GM12878 (cell line): Measurements from ENCODE around the gene PLAC8. TPM values are rescaled to one million over a fixed set of nuclear protein-coding genes. Genes with fewer than 3 reads are reported as not detected.

Experiments used
- ATAC-seq: fragments of 200-7000 bp; cut with Tn5 transposase; 3 replicates; pipeline ENCODE4 v1.9.1; 2020; ENCODE audit warnings: mild to moderate bottlenecking, moderate library complexity
- BruUV-seq: library from RNA; stranded (reverse); fragments of 400-500 nt; replicated peaks from 2 replicates; lab custom pipeline; 2021; lab: Mats Ljungman, UMichigan
- CTCF ChIA-PET: fragments of 300-600 bp; sonication (Branson Sonifier 250); formaldehyde crosslinking; extraction: SDS; loops from one replicate; lab custom pipeline; 2021; ENCODE audit warnings: inconsistent platforms; lab: Yijun Ruan, JAX
- POLR2A ChIA-PET: fragments of 350-600 bp; formaldehyde crosslinking; extraction: SDS; loops from one replicate; lab custom pipeline; 2021; ENCODE audit warnings: inconsistent platforms; lab: Charles Lee
- RAD21 ChIA-PET: fragments of 300-600 bp; sonication (Branson Sonifier 250); formaldehyde crosslinking; loops from one replicate; lab custom pipeline; 2023; ENCODE audit warnings: antibody characterized with exemption; ENCODE audit not compliant: unreplicated experiment; lab: Charles Lee
- SMC1A ChIA-PET: fragments of 300-600 bp; sonication (Branson Sonifier 250); formaldehyde crosslinking; loops from one replicate; lab custom pipeline; 2023; ENCODE audit not compliant: unreplicated experiment, uncharacterized antibody; lab: Charles Lee
- DNase-seq: peaks from one replicate; pipeline ENCODE4 v3.0.0-alpha.2; 2011; ENCODE audit warnings: low read depth, low spot score
- FAIRE-seq: peaks from 3 replicates; lab custom pipeline; 2011; peaks lifted over from hg19 to GRCh38; lab: Jason Lieb, UNC
- H2AFZ ChIP-seq: 2 replicates; pipeline ENCODE4 v1.6.0; 2011; ENCODE audit warnings: low read depth, low read length, control low read depth; ENCODE audit not compliant: control insufficient read depth
- H3K27ac ChIP-seq: 2 replicates; pipeline ENCODE4 v1.5.1; 2011; ENCODE audit warnings: control low read depth; ENCODE audit not compliant: control insufficient read depth, insufficient read depth
- H3K27me3 ChIP-seq, 2 experiments: replicated peaks in 1 of 2; 2 replicates each; pipeline versions ENCODE4 v1.6.0 to v1.6.1; 2011; ENCODE audit warnings: low read length in 1 of 2; ENCODE audit not compliant: control insufficient read depth in 2 of 2, insufficient read depth in 2 of 2
- H3K36me3 ChIP-seq, 2 experiments: 2 replicates each; pipeline ENCODE4 v1.5.1; 2011; ENCODE audit warnings: low read length in 1 of 2; ENCODE audit not compliant: control insufficient read depth in 2 of 2, insufficient read depth in 2 of 2
- H3K4me1 ChIP-seq: 2 replicates; pipeline ENCODE4 v1.6.1; 2011; ENCODE audit warnings: mild to moderate bottlenecking, low read length, moderate library complexity, mixed read lengths; ENCODE audit not compliant: control insufficient read depth, insufficient read depth
- H3K4me2 ChIP-seq: 2 replicates; pipeline ENCODE4 v1.6.0; 2011; ENCODE audit warnings: control low read depth; ENCODE audit not compliant: control insufficient read depth, insufficient read depth
- H3K4me3 ChIP-seq: fragments of 200-600 bp; sonication (generic); 2 replicates; pipeline ENCODE4 v1.5.1; 2016
- H3K79me2 ChIP-seq: 2 replicates; pipeline ENCODE4 v1.6.0; 2011; ENCODE audit warnings: low read length; ENCODE audit not compliant: control insufficient read depth, insufficient read depth
- H3K9ac ChIP-seq: 2 replicates; pipeline ENCODE4 v1.8.0; 2011; ENCODE audit warnings: low read length, control low read depth, mixed read lengths; ENCODE audit not compliant: control insufficient read depth, insufficient read depth
- H3K9me3 ChIP-seq: replicated peaks from 3 replicates; pipeline ENCODE4 v1.5.1; 2011; ENCODE audit warnings: mild to moderate bottlenecking, low read length; ENCODE audit not compliant: control insufficient read depth, insufficient read depth
- H4K20me1 ChIP-seq: 2 replicates; pipeline ENCODE4 v1.6.0; 2011; ENCODE audit not compliant: control insufficient read depth, insufficient read depth
- CEBPZ ChIP-seq: fragments of 150-350 bp; IDR thresholded peaks from 2 replicates; pipeline ENCODE4 v1.6.1; 2016; ENCODE audit warnings: low read depth, low read length
- GABPA ChIP-seq: IDR thresholded peaks from 2 replicates; pipeline ENCODE4 v1.6.1; 2014; ENCODE audit warnings: antibody characterized with exemption, low read depth, mild to moderate bottlenecking, inconsistent platforms
- IKZF2 ChIP-seq, 2 experiments: fragments of 450-650 bp; IDR thresholded peaks; 2 replicates each; pipeline ENCODE4 v1.6.1; 2017; ENCODE audit warnings: mild to moderate bottlenecking in 2 of 2, moderate library complexity in 2 of 2
- IRF5 ChIP-seq: fragments of 450-650 bp; IDR thresholded peaks from 2 replicates; pipeline ENCODE4 v1.6.1; 2017; ENCODE audit warnings: borderline replicate concordance
- RBBP5 ChIP-seq: fragments of 200-600 bp; sonication (generic); conservative IDR thresholded peaks from 2 replicates; pipeline ENCODE4 v1.6.1; 2016
- TBL1XR1 ChIP-seq: IDR thresholded peaks from 2 replicates; pipeline ENCODE4 v1.6.1; 2012; ENCODE audit warnings: low read depth, low read length, improper control_type of control experiment
- ZNF24 ChIP-seq: fragments of 450-650 bp; IDR thresholded peaks from 2 replicates; pipeline ENCODE4 v1.6.1; 2017; ENCODE audit warnings: antibody characterized with exemption, mild to moderate bottlenecking
- ZNF622 ChIP-seq: fragments of 450-650 bp; IDR thresholded peaks from 2 replicates; pipeline ENCODE4 v1.6.1; 2017; ENCODE audit warnings: mild to moderate bottlenecking, inconsistent platforms
- WGBS: methylation state at CpG from one replicate; pipeline ENCODE4 v1.1.6; 2016; ENCODE audit warnings: low lambda C conversion rate; ENCODE audit not compliant: insufficient replicate concordance, insufficient coverage; ENCODE audit errors: missing lambda C conversion rate; 5-methylcytosine and 5-hydroxymethylcytosine counted together
- in situ Hi-C: fragments of 300-500 bp; cut with MboI; formaldehyde crosslinking; loops from 9 replicates; pipeline ENCODE4 v1.14.3; 2018; ENCODE audit warnings: mixed read lengths
- intact Hi-C: fragments of 100-400 bp; cut with micrococcal nuclease; formaldehyde crosslinking; loops from one replicate; pipeline ENCODE4 v1.14.2; 2022; ENCODE audit not compliant: unreplicated experiment
- polyA plus RNA-seq, 11 experiments: library from polyadenylated mRNA; depleted of rRNA in 4 of 11; unstranded in 6 of 11; stranded (reverse) in 5 of 11; fragments of >200 nt; fragmentation: Nextera tagmentation in 4 of 11; fragmentation: Illumina TruSeq in 1 of 11; extraction: Ambion mirVana in 4 of 11; extraction: Trizol in 1 of 11; gene quantifications; 1 replicate in 1 of 11; 2 replicates in 10 of 11; pipeline versions ENCODE4 v1.2.1 to v1.2.3, GENCODE V29; 2011 to 2016; ENCODE audit warnings: inconsistent platforms in 2 of 11, missing spikeins in 2 of 11, low read depth in 1 of 11
- total RNA-seq, 4 experiments: library from RNA; depleted of rRNA in 3 of 4; stranded (reverse); fragments of >200 nt in 3 of 4; fragmentation: Illumina TruSeq in 1 of 4; extraction: Trizol in 1 of 4; gene quantifications; 2 replicates each; pipeline versions ENCODE4 v1.2.1 to v1.2.3, GENCODE V29; 2013 to 2021
- TF ChIP-seq, protein P1 (sequence below): fragments of 450-650 bp; IDR thresholded peaks from 2 replicates; pipeline ENCODE4 v1.6.1; 2017; ENCODE audit warnings: low read depth, mild to moderate bottlenecking, moderate library complexity

Gene PLAC8
- total and polyA plus RNA-seq, 10 of the 15 experiments (the other 5 are each of a cell fraction or from before 2014, with no cell fraction given) = 214 to 841 (median 348) TPM

- POLR2A ChIA-PET = interaction anchor here (0.6 to 0.7 kb wide), 2 partner anchors 101 to 148 kb away, joined by 3 to 4 read pairs; no protein-coding TSS in a partner anchor
- peaks cover 45% of the 10 kb centered on the region for H3K79me2 ChIP-seq
- peaks cover 6% of the 10 kb centered on the region for H3K4me1 ChIP-seq
- RAD21 ChIA-PET = interaction anchor here (0.7 to 1.0 kb wide), 2 partner anchors 9 to 242 kb away, joined by 3 read pairs; no protein-coding TSS in a partner anchor
- H3K4me2 ChIP-seq = no peak overlapping the region
- in situ Hi-C loops = no loop called here
- H2AFZ ChIP-seq = no peak overlapping the region
- no peaks in the 10 kb centered on the region for H3K27me3 ChIP-seq
- H3K27ac ChIP-seq = no peak overlapping the region
- H3K9ac ChIP-seq = no peak overlapping the region
- no peak for FAIRE-seq
- H3K4me3 ChIP-seq = no peak overlapping the region
- no peak for ATAC-seq
- BruUV-seq = no TSS peak
- DNase-seq = no peak
- no peaks in the 10 kb centered on the region; the same call in 2 of the 3 replicates for H3K9me3 ChIP-seq
- WGBS = 98% methylated on average over 3 of the region's 3 CpGs
- intact Hi-C loops = no loop called here
- CTCF ChIA-PET = interaction anchor here (0.7 to 4.3 kb wide), 3 partner anchors 240 to 367 kb away, joined by 3 to 20 read pairs (median 5); no protein-coding TSS in a partner anchor
- SMC1A ChIA-PET = interaction anchor here (0.6 to 4.3 kb wide), 6 partner anchors 11 to 513 kb away, joined by 3 to 18 read pairs (median 3); partner anchors contain the start of gene COQ2
- H4K20me1 ChIP-seq = no peaks in the 10 kb centered on the region
- no peak for TF ChIP-seq TBL1XR1
- no peak for TF ChIP-seq ZNF622
- TF ChIP-seq IKZF2 (IDR thresholded peaks at IDR 0.05) = no peak
- TF ChIP-seq RBBP5 = no peak
- TF ChIP-seq CEBPZ = no peak
- TF ChIP-seq, protein P1, sequence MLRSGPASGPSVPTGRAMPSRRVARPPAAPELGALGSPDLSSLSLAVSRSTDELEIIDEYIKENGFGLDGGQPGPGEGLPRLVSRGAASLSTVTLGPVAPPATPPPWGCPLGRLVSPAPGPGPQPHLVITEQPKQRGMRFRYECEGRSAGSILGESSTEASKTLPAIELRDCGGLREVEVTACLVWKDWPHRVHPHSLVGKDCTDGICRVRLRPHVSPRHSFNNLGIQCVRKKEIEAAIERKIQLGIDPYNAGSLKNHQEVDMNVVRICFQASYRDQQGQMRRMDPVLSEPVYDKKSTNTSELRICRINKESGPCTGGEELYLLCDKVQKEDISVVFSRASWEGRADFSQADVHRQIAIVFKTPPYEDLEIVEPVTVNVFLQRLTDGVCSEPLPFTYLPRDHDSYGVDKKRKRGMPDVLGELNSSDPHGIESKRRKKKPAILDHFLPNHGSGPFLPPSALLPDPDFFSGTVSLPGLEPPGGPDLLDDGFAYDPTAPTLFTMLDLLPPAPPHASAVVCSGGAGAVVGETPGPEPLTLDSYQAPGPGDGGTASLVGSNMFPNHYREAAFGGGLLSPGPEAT = no peak
- no peak for TF ChIP-seq GABPA
- no peak for TF ChIP-seq IRF5
- TF ChIP-seq ZNF24 = no peak
- H3K36me3 ChIP-seq = no peaks in the 10 kb centered on the region
Observed at GRCh38 chr4:83040269-83040668, 74.3 kb downstream of the PLAC8 start.

Other genes starting within 250 kb of the PLAC8 start
- 83.7 and 95.0 TPM in 2 replicates for gene SEC31A, start 223.6 kb downstream of the PLAC8 start, total RNA-seq (2014; rRNA removed)
- gene SEC31A, start 223.6 kb downstream of the PLAC8 start, total RNA-seq (2014; rRNA removed; fragmentation: Illumina TruSeq; extraction: Trizol) = 126 and 132 TPM in 2 replicates
- 119 and 127 TPM in 2 replicates for gene SEC31A, start 223.6 kb downstream of the PLAC8 start, total RNA-seq (2021)
- gene SEC31A, start 223.6 kb downstream of the PLAC8 start, polyA plus RNA-seq (2011; rRNA removed) = 146 and 147 TPM in 2 replicates
- 159 and 200 TPM in 2 replicates for gene SEC31A, start 223.6 kb downstream of the PLAC8 start, polyA plus RNA-seq (2014; fragmentation: Illumina TruSeq; extraction: Trizol)
- gene SEC31A, start 223.6 kb downstream of the PLAC8 start, polyA plus RNA-seq (2014; fragmentation: Nextera tagmentation; extraction: Ambion mirVana) = 10 to 100 TPM; 74.6 to 80.8 TPM
- 84.2 and 92.9 TPM in 2 replicates for gene SEC31A, start 223.6 kb downstream of the PLAC8 start, polyA plus RNA-seq (2014; rRNA removed)
- 100 to 1,000 TPM; 160 to 171 TPM for gene SEC31A, start 223.6 kb downstream of the PLAC8 start, polyA plus RNA-seq (2016; fragmentation: Nextera tagmentation; extraction: Ambion mirVana)
- gene THAP9, start 214.0 kb downstream of the PLAC8 start, total RNA-seq (2014; rRNA removed) = 4.9 TPM in 2 replicates
- 4.9 and 5.6 TPM in 2 replicates for gene THAP9, start 214.0 kb downstream of the PLAC8 start, total RNA-seq (2014; rRNA removed; fragmentation: Illumina TruSeq; extraction: Trizol)
- 3.6 and 3.8 TPM in 2 replicates for gene THAP9, start 214.0 kb downstream of the PLAC8 start, total RNA-seq (2021)
- gene THAP9, start 214.0 kb downstream of the PLAC8 start, polyA plus RNA-seq (2011; rRNA removed) = 4.1 and 5.2 TPM in 2 replicates
- gene THAP9, start 214.0 kb downstream of the PLAC8 start, polyA plus RNA-seq (2014; fragmentation: Illumina TruSeq; extraction: Trizol) = 2.4 and 2.5 TPM in 2 replicates
- gene THAP9, start 214.0 kb downstream of the PLAC8 start, polyA plus RNA-seq (2014; fragmentation: Nextera tagmentation; extraction: Ambion mirVana) = 1 to 10 TPM; 2.4 to 2.5 TPM
- gene THAP9, start 214.0 kb downstream of the PLAC8 start, polyA plus RNA-seq (2014; rRNA removed) = 2.2 and 3.9 TPM in 2 replicates
- 1 to 10 TPM; 2.1 to 3.0 TPM for gene THAP9, start 214.0 kb downstream of the PLAC8 start, polyA plus RNA-seq (2016; fragmentation: Nextera tagmentation; extraction: Ambion mirVana)
- 16.3 and 18.6 TPM in 2 replicates for gene LIN54, start 103.9 kb downstream of the PLAC8 start, total RNA-seq (2014; rRNA removed)
- 17.3 and 19.0 TPM in 2 replicates for gene LIN54, start 103.9 kb downstream of the PLAC8 start, total RNA-seq (2014; rRNA removed; fragmentation: Illumina TruSeq; extraction: Trizol)
- gene LIN54, start 103.9 kb downstream of the PLAC8 start, total RNA-seq (2021) = 13.1 and 14.5 TPM in 2 replicates
- gene LIN54, start 103.9 kb downstream of the PLAC8 start, polyA plus RNA-seq (2011; rRNA removed) = 20.4 and 24.2 TPM in 2 replicates
- gene LIN54, start 103.9 kb downstream of the PLAC8 start, polyA plus RNA-seq (2014; fragmentation: Illumina TruSeq; extraction: Trizol) = 13.9 and 16.1 TPM in 2 replicates
- 1 to 10 TPM; 1.5 to 2.0 TPM for gene LIN54, start 103.9 kb downstream of the PLAC8 start, polyA plus RNA-seq (2014; fragmentation: Nextera tagmentation; extraction: Ambion mirVana)
- gene LIN54, start 103.9 kb downstream of the PLAC8 start, polyA plus RNA-seq (2014; rRNA removed) = 7.8 and 8.8 TPM in 2 replicates
- 10 to 100 TPM in 1 of 2 experiments, 1 to 10 TPM in 1; 9.6 to 10.5 TPM for gene LIN54, start 103.9 kb downstream of the PLAC8 start, polyA plus RNA-seq (2016; fragmentation: Nextera tagmentation; extraction: Ambion mirVana)
- 54.6 and 65.1 TPM in 2 replicates for gene COPS4, start 79.5 kb downstream of the PLAC8 start, total RNA-seq (2014; rRNA removed)
- gene COPS4, start 79.5 kb downstream of the PLAC8 start, total RNA-seq (2014; rRNA removed; fragmentation: Illumina TruSeq; extraction: Trizol) = 59.6 and 63.4 TPM in 2 replicates
- 34.2 and 35.5 TPM in 2 replicates for gene COPS4, start 79.5 kb downstream of the PLAC8 start, total RNA-seq (2021)
- 55.2 and 76.7 TPM in 2 replicates for gene COPS4, start 79.5 kb downstream of the PLAC8 start, polyA plus RNA-seq (2011; rRNA removed)
- gene COPS4, start 79.5 kb downstream of the PLAC8 start, polyA plus RNA-seq (2014; fragmentation: Illumina TruSeq; extraction: Trizol) = 73.8 and 95.4 TPM in 2 replicates
- gene COPS4, start 79.5 kb downstream of the PLAC8 start, polyA plus RNA-seq (2014; fragmentation: Nextera tagmentation; extraction: Ambion mirVana) = 100 to 1,000 TPM; 112 to 159 TPM
- 45.2 and 59.6 TPM in 2 replicates for gene COPS4, start 79.5 kb downstream of the PLAC8 start, polyA plus RNA-seq (2014; rRNA removed)
- gene COPS4, start 79.5 kb downstream of the PLAC8 start, polyA plus RNA-seq (2016; fragmentation: Nextera tagmentation; extraction: Ambion mirVana) = 10 to 100 TPM; 79.9 to 89.3 TPM
- 15.5 and 16.9 TPM in 2 replicates for gene COQ2, start 170.1 kb upstream of the PLAC8 start, total RNA-seq (2014; rRNA removed)
- 19.0 and 20.5 TPM in 2 replicates for gene COQ2, start 170.1 kb upstream of the PLAC8 start, total RNA-seq (2014; rRNA removed; fragmentation: Illumina TruSeq; extraction: Trizol)
- gene COQ2, start 170.1 kb upstream of the PLAC8 start, total RNA-seq (2021) = 15.8 and 17.7 TPM in 2 replicates
- gene COQ2, start 170.1 kb upstream of the PLAC8 start, polyA plus RNA-seq (2011; rRNA removed) = 33.6 and 38.4 TPM in 2 replicates
- gene COQ2, start 170.1 kb upstream of the PLAC8 start, polyA plus RNA-seq (2014; fragmentation: Illumina TruSeq; extraction: Trizol) = 22.0 and 26.9 TPM in 2 replicates
- 10 to 100 TPM in 1 of 2 experiments, 1 to 10 TPM in 1; 5.0 to 11.2 TPM for gene COQ2, start 170.1 kb upstream of the PLAC8 start, polyA plus RNA-seq (2014; fragmentation: Nextera tagmentation; extraction: Ambion mirVana)
- gene COQ2, start 170.1 kb upstream of the PLAC8 start, polyA plus RNA-seq (2014; rRNA removed) = 17.1 and 17.5 TPM in 2 replicates
- 10 to 100 TPM; 43.1 to 46.7 TPM for gene COQ2, start 170.1 kb upstream of the PLAC8 start, polyA plus RNA-seq (2016; fragmentation: Nextera tagmentation; extraction: Ambion mirVana)
- 0.44 and 0.51 TPM in 2 replicates for gene HPSE, start 220.1 kb upstream of the PLAC8 start, total RNA-seq (2014; rRNA removed)
- gene HPSE, start 220.1 kb upstream of the PLAC8 start, total RNA-seq (2014; rRNA removed; fragmentation: Illumina TruSeq; extraction: Trizol) = 0.40 and 0.55 TPM in 2 replicates
- 0.67 and 0.85 TPM in 2 replicates for gene HPSE, start 220.1 kb upstream of the PLAC8 start, total RNA-seq (2021)
- 0.60 and 0.98 TPM in 2 replicates for gene HPSE, start 220.1 kb upstream of the PLAC8 start, polyA plus RNA-seq (2011; rRNA removed)
- 0.51 and 0.65 TPM in 2 replicates for gene HPSE, start 220.1 kb upstream of the PLAC8 start, polyA plus RNA-seq (2014; fragmentation: Illumina TruSeq; extraction: Trizol)
- gene HPSE, start 220.1 kb upstream of the PLAC8 start, polyA plus RNA-seq (2014; fragmentation: Nextera tagmentation; extraction: Ambion mirVana) = under 1 TPM; 0.16 to 0.29 TPM
- gene HPSE, start 220.1 kb upstream of the PLAC8 start, polyA plus RNA-seq (2014; rRNA removed) = 0.47 and 0.56 TPM in 2 replicates
- under 1 TPM; 0.88 to 0.89 TPM for gene HPSE, start 220.1 kb upstream of the PLAC8 start, polyA plus RNA-seq (2016; fragmentation: Nextera tagmentation; extraction: Ambion mirVana)